ENCODE results near the gene RALGPS2.

RALGPS2 gene, protein sequence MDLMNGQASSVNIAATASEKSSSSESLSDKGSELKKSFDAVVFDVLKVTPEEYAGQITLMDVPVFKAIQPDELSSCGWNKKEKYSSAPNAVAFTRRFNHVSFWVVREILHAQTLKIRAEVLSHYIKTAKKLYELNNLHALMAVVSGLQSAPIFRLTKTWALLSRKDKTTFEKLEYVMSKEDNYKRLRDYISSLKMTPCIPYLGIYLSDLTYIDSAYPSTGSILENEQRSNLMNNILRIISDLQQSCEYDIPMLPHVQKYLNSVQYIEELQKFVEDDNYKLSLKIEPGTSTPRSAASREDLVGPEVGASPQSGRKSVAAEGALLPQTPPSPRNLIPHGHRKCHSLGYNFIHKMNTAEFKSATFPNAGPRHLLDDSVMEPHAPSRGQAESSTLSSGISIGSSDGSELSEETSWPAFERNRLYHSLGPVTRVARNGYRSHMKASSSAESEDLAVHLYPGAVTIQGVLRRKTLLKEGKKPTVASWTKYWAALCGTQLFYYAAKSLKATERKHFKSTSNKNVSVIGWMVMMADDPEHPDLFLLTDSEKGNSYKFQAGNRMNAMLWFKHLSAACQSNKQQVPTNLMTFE

DNA sequence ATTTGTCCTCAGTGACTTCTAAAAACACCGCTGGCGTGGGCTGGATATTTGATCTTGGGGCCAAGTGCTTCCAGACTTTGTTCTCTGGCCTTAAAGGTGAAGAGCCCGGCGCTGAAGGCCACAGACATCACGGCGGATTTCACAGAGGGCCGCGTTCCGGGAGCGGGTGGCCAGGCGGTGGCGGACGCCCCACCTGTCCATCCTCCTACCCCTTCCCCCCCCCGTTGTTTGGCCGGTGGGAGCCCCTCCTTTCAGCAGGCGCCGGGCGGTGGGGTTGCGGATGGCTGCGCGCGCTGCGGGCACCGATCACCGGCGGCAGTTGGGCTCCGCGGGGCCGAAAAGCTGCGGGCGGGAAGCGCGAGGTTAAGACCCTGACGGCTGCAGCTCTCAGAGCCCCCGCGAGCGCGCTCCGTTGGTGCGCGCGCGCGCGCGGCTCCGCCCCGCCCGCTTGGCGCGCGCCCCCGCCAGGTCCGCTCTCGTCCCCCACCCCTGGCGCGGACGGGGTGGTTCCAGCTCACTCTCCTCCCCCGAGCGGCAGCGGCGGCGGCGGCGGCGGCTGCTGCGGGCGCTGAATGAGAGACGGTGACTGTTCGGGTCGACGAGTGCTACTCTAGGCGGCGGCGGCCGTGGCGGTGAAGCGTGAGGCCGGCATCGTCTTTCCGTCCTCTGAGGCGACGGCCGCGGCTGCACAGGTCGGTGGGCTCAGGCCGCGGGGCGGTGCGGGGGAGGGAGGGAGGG lies at the start of gene RALGPS2:
Gene RALGPS2 (plus strand): TSS at position 517 of the 738 bp plus-strand sequence. CDS start 51,521 bp downstream, outside the sequence.
- no peak for DNase-seq (ENCODE audit: low read depth)

DNA sequence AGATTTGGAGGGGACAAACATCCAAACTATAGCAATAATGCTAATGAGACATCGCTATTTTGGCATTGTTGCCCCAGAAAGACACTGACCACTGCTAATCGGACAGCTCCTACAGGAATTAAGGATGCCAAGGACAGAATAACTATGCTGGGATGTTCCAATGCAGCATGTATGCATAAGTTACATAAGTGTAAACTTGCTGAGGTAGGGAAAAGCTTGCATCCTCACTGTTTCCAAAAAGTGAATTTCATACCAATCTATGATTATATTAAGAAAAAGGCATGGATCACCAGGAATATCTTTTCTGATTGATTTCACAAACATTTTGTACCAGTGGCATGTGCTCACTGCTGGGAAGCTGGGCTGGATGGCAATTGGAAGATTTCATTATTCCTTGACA lies 45.8 kb upstream of the RALGPS2 start:
- DNase-seq (ENCODE audit: low read depth): no peak

DNA sequence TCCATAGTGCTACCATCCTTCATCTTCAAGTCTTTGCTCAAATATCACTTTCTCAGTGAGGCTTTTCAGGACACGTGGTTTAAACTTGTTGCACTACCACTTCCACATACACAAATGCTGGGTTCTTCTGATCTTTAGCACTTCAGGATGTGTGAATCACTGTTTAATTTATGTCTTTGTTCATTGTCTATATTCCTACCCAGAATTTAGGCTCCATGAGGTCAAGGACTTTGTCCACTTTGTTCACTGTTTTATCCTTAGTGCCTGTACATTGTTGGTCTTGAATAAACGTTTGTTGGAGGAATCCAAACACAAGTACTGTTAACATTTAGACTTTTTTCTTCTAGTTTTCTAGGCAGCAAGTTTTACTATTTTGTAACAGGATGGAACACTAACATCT lies 42.6 kb upstream of the RALGPS2 start:
- no peak for DNase-seq (ENCODE audit: low read depth)

DNA sequence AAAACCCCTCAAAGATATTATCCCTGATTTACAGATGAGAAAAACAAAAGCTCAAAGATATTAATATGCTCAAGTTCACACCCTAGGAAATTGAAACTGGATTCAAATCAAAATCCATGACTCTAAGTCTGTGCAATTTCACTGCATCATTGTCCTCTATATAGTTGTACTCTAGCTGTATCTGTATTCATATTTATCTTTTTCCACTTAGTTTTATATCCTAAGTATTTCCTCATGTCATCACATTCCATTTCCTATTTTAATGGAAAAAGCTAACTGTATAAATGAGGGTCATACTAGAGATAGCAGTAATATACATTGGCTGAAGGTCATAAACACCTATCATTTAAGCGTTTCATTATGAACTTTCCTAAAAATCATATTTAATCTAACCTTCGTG lies 42.2 kb upstream of the RALGPS2 start:
- DNase-seq (ENCODE audit: low read depth): no peak

DNA sequence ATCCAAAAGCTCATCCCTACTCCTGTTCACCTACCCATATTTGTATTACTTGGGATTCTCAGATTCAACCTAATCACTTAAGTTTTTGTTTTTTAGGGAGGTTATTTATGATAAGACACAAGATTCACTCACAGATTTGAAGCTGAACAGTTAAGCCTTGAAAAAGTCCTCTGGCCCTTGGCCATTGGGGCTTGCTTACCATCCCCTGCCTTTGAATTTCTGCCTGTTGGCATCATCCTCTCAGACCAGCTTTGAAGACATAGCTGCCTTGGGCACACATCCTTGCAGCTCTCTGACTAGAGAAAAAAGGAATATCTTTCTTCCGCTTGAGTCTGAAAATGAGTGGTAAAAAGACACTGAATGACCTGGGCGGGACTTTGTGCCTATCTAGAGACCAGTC lies 41.8 kb upstream of the RALGPS2 start:
- DNase-seq (ENCODE audit: low read depth): no peak

DNA sequence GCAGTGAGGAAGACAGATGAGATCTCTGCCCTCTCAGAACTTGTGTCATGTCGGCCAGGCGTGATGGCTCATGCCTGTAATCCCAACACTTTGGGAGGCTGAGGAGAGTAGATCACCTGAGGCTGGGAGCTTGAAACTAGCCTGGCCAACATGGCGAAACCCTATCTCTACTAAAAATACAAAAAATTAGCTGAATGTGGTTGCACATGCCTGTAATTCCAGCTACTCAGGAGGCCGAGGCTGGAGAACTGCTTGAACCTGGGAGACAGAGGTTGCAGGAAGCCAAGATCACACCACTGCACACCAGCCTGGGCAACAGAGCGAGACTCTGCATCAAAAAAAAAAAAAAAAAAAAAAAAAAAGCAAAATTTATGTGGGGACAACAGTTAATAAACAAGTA lies 40.9 kb upstream of the RALGPS2 start:
- no peak for DNase-seq (ENCODE audit: low read depth)

DNA sequence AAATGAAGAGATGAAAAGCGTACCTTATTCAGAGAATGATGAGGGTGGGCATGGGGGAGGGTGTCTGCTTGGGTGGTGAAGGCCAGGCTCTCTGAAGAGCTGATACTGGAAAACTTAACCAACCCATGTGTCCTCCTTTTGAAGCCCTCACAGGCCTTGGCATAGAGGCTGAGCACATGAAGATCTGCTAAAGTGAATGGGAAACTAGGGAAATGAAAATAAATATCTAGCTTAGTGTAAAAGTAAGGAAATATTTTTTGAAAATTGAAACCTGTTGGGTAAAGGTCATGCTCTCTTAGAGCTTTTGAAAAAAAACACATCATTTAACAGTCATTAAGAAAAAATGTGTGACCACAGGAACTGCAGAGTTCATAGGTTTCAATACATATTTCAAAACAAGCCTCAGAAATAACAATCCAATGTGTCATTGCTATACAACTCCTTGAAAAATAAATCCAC lies 40.5 kb upstream of the RALGPS2 start:
- DNase-seq (ENCODE audit: low read depth): no peak

DNA sequence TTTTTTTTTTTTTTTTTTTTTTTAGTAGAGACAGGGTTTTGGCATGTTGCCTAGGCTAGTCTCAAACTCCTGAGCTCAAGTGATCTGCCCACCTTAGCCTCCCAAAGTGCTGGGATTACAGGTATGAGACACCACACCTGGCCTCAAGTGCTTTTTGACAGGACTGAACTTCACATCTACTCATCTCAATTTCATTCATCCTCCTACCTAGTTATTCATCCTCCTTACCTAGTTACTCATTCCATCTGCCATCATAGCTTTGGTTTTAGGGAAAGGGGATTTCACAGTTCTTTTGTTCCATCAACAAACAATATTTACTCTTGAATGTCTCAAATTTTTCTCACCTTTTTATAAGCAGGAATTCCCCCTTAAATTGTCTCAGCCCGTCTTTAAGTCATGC lies 38.6 kb upstream of the RALGPS2 start:
- no peak for DNase-seq (ENCODE audit: low read depth)

DNA sequence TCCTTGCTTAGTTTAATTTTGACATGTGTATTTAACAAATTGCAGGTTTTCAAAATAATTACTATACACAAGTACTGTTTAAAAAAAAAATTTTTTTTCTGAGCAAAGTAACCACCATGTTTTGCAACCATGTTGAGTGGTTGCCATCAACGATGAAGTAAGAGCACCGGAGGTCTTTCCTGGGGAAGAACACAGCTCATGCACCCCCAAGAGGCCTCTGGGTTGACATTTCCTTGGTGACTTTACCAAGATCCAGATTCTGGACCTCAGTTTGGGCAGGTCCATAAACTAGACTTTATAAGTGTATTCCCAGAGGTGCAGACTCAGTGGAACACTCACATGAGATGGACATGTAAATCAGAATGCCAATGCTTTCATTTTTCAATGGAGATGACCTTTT lies 36.8 kb upstream of the RALGPS2 start:
- DNase-seq (ENCODE audit: low read depth): no peak

DNA sequence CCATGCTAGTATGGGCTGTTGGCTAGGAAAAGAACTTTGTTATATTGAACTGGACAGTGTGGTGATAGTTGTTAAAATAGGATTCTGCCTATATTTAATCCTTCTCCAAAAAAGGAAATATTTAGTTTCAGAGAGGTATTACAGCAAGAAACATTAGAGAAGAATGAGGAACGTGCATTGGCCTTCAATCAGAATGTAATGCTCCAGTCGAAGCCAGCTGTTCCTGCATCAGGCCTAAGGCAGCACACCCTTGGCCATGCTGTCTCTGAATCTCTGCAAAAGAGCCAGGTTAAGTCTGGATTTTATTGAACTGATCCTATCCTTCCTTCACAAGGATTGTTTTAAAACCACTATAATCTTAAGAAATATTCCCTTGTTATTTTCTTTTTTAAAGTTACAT lies 35.3 kb upstream of the RALGPS2 start:
- DNase-seq (ENCODE audit: low read depth): no peak

DNA sequence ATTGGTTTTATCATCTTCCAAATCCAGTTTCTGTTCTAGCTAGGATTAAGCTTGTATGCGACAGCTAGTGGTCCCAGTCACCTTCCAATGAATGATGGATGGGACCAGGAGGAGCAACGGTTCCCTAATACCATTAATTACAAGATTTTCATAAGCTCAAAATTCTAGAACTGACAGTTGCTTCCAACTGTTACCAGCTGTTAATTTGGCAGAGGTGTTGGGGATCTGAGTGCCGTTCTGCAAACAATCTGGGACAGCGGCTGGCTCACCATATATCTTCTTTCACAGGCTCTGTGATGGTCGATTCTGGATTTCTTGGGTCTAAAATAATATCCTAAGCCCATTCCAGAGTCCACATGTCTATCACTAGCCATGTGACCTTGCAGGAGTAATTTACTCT lies 34.5 kb upstream of the RALGPS2 start:
- DNase-seq (ENCODE audit: low read depth): no peak

DNA sequence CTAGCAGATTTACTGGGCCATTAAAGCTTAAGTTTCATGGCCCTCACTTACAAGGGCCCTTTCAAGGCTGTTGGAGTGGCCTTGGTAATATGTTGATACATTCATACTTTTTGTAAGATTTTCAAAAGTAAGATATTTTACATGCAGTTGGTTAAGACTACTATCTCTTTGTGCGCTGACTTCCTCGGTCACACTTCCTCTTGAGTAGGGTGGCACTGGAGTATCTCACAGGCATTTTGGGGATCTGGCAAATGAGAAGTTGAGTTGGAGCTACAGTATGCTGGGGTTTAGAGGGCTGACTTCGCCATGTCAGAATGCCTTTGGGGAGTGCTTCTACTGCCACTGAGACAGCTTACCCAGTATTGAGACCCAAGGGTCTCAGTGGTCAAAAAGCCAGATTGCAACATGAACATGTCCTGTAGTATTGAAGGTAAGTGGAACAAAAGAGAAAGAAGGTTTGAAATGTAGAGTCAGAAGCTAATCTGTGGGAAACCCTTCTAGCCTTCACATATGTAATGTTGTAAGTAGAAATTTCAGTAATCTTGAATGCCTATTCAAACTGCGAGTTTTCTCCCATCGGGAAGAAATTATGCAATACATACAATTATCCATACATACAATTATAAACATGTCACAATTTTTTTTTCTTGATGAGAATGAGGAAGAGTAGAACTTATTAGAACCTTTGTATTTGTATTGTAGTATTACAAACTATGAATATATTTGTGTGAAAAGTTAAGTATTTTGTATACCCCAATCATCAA lies 32.3 kb upstream of the RALGPS2 start:
- DNase-seq (ENCODE audit: low read depth): no peak

DNA sequence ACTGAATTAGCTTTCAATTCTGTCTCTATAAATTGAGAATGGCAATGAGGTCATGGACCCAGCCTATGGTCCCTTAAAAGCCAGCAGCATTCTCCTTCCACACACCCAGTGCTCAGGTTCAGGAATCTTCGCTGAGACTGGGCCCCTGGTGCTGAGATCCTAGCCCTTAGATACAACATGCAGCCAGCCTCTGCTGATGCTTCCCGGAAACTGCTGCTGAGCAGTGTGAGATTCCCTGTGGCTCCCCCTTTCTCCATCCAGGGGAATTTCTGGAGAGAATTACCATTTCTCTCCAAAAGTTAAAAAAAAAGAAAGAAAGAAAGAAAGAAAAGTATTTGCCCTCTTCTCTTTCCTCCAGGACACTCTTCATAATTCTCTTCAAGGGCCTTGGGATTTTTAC lies 31.7 kb upstream of the RALGPS2 start:
- DNase-seq (ENCODE audit: low read depth): no peak

DNA sequence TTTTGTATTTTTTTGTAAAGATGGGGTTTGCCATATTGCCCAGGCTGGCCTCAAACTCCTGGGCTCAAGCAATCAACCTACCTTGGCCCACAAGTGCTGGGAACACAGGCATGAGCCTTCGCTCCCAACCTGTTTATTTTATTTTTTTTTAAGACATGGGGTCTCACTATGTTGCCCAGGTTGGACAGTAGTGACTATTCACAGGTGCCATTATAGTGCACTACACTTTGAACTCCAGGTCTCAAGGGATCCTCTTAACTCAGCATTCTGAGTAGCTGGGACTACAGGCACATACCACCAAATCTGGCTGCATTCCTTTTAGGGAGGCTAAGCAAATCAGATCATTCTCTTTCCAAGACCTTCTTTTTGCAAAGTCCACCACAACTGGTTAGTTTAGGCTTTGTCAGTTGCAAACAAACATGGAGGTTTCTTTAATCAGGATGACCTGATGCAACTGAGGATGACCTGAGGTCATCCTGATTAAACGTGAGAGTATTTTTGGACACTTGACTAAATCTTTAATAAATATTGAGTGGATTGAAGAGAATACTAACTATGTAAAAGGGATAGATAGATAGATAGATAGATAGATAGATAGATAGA lies 30.0 kb upstream of the RALGPS2 start:
- no peak for DNase-seq (ENCODE audit: low read depth)

DNA sequence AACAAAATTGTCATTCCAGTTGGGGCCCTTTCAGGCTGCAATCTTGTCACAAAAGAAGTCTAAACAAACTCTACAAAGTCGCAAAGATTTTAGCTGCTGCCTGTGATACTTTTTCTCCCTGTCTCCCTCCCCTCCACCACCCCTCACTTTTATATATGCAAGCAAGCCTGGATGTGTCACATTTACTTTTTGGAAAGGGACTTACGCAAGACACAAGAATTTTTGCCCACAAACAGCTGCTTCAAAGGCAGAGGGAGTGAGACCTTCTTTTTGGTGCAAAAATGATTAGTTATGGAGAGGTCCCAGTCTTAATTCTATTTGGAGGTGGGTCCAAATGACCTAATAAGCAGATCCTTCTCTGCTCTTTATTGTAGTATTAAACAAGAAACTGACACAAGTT lies 22.9 kb upstream of the RALGPS2 start:
- DNase-seq (ENCODE audit: low read depth): no peak

DNA sequence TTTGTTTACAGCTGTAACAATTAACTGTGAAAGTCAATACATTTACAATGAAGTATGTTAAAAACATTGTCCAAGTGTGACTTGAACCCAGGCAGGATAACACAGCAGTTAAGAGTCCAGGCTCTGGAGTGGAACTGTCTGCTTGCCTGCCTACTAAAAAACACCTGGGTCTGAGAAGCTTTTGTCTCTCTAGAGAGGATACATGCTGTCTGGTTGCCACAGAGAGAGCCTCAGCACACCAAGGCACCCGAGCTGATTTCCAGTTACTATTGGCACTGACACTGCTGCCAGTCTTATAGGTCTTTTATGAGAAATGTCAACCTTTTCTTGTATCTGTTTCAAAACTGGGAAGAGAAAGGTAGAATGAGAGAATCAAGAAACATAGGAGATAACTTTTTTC lies 20.2 kb upstream of the RALGPS2 start:
- DNase-seq (ENCODE audit: low read depth): no peak

DNA sequence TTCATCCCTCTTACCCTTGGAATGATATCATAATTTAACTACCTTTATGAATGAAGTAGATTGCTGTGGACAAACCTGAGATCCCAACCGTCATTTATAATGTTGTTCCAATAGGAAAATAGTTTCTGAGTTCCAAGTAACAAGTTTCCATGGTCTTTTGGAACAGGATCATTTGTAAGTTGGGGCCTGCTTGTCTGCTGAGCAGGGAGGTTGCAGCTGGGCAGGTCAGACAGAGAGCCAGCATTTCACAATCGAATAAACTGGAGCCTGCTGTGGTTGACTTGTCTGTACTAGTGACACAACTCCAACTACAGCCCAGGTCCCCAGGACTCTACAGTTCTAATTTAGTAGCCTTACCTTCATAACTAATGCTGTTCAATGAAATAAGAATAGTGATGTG lies 18.6 kb upstream of the RALGPS2 start:
- no peak for DNase-seq (ENCODE audit: low read depth)

DNA sequence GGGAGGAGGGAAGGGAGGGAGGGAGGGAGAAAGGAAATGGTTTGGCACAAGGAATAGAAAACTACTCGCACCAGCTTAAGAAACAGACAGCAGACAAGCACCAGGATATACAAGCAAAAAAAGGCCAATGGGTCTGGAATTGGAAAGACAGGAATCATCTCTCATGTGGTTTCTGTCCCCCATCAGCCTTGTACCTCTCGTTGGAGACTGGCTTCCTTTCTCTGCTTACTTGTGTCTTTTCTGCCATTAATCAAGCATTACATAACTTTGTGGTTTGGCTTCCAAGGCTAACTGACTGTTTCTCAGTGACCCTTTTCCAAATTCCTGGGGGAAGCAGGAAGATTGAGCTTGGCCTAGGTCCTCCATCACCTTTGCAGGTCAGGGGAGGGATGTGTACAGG lies 11.8 kb upstream of the RALGPS2 start:
- DNase-seq (ENCODE audit: low read depth): no peak

DNA sequence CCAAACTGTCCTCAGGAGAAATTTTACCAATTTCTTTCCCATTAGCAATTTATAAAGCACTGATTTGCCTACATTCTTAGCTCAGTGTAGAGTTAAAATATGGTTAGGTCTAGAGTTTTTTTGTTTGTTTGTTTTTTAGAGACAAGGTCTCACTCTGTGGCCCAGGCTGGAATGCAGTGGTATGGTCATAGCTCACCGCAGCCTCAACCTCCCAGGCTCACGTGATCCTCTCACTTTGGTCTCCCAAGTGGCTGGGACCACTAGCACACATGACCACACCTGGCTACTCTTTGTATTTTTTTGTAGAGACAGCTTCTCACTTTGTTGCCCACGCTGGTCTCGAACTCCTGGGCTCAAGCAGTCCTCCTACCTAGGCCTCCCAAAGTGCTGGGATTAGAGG lies 10.6 kb upstream of the RALGPS2 start:
- no peak for DNase-seq (ENCODE audit: low read depth)

DNA sequence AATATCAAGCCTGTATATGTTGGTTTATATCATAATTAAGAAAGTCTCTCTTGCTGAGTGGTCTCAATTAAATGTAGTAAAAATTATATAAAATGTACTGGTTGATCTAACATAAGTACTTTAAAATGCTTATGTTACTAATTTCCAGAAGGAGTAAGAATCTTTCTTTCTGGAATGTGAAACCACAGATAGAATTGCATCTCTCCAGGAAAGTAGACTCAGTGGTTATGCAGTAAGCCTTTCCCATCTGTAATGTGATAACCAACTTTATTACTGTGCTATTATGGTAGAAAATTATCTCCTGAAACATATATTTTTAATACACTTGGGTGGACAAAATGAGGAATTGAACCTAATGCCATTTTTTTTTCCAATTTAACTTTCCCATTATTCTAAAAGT lies 8.9 kb upstream of the RALGPS2 start:
- no peak for DNase-seq (ENCODE audit: low read depth)

DNA sequence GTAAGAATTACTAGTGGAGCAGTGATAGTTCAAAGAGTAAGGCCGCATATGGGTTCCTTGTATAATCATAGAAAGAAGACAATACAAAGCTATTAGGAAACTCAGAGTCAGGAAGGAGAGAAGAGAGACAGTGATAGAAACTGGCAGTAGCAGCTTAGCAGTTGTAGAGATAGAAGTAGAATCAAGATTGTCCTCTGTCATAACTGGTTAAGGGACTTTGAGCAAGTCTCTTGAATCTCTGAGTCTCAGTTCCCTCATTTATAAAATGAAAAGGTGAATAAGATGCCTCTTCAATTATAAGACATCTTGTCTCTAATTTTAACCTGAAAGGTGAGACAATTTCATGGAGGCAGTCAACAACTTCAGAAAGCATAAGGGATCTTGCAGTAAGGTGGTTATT lies 6.5 kb upstream of the RALGPS2 start:
- DNase-seq (ENCODE audit: low read depth): no peak

DNA sequence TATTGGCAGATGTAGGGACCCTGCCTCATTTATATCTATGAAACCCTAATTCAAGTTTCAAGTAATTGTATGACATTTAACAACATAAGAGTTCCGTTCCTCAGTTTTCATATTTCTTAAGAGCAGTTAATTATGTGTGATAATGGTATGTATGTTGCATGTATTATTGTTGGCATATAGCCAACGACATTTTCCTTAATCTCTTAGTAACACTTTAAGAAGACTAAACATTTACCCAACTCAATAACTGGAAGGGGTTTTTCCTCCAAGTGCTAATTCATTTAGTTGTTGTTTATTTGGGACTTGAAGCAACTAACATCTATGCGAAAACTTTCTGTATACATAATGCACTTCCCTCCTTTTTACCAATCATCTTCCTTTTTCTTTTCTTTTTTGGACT lies 1.5 kb upstream of the RALGPS2 start:
- DNase-seq (ENCODE audit: low read depth): no peak
